HepG2 (cell line): ENCODE data around the gene GGA1. TPM values are rescaled to one million over a fixed set of nuclear protein-coding genes. Genes with fewer than 3 reads are reported as not detected.

ENCODE experiments used
- ARNT ChIP-seq: fragments of 450-650 bp; IDR thresholded peaks from 2 replicates; pipeline ENCODE4 v1.6.1; 2017
- BRF2 ChIP-seq: sonication (generic); formaldehyde crosslinking; IDR thresholded peaks from 2 replicates; pipeline ENCODE4 v1.8.1; 2022; ENCODE audit warnings: mild to moderate bottlenecking, missing genetic modification reagents
- ERF ChIP-seq: IDR thresholded peaks from 2 replicates; pipeline ENCODE4 v1.6.1; 2018; ENCODE audit warnings: missing biosample characterization, missing genetic modification reagents
- GATAD1 ChIP-seq: IDR thresholded peaks from 2 replicates; pipeline ENCODE4 v1.6.1; 2016; ENCODE audit warnings: missing genetic modification reagents, missing compliant biosample characterization
- MAFF ChIP-seq: IDR thresholded peaks from 2 replicates; pipeline ENCODE4 v1.6.1; 2011; ENCODE audit warnings: low read depth, low read length, improper control_type of control experiment
- NFRKB ChIP-seq: fragments of 450-650 bp; IDR thresholded peaks from 2 replicates; pipeline ENCODE4 v1.6.1; 2017
- NPAS2 ChIP-seq: sonication (generic); formaldehyde crosslinking; IDR thresholded peaks from 2 replicates; pipeline ENCODE4 v1.8.0; 2022; ENCODE audit warnings: mild to moderate bottlenecking, missing genetic modification reagents, borderline replicate concordance
- SAP130 ChIP-seq: IDR thresholded peaks from 2 replicates; pipeline ENCODE4 v1.6.1; 2016; ENCODE audit warnings: low read depth
- ZGPAT ChIP-seq: IDR thresholded peaks from 2 replicates; pipeline ENCODE4 v1.6.1; 2016; ENCODE audit warnings: mild to moderate bottlenecking
- ZNF180 ChIP-seq: sonication (generic); formaldehyde crosslinking; IDR thresholded peaks from 2 replicates; pipeline ENCODE4 v1.4.0; 2020; ENCODE audit warnings: low read depth, missing genetic modification reagents, borderline replicate concordance
- ZNF407 ChIP-seq: sonication (generic); formaldehyde crosslinking; IDR thresholded peaks from one replicate; pipeline ENCODE4 v1.5.1; 2020; ENCODE audit warnings: mild to moderate bottlenecking, missing genetic modification reagents; ENCODE audit errors: not compliant biosample characterization
- ZNF552 ChIP-seq: sonication (generic); formaldehyde crosslinking; IDR thresholded peaks from 2 replicates; pipeline ENCODE4 v1.9.0; 2022; ENCODE audit warnings: missing genetic modification reagents, mild to moderate bottlenecking, borderline replicate concordance
- ZNF75D ChIP-seq: sonication (generic); formaldehyde crosslinking; IDR thresholded peaks from 2 replicates; pipeline ENCODE4 v1.8.1; 2023; ENCODE audit warnings: missing genetic modification reagents, mild to moderate bottlenecking, borderline replicate concordance
- ZNF792 ChIP-seq: IDR thresholded peaks from 2 replicates; pipeline ENCODE4 v1.6.1; 2016
- ZUFSP ChIP-seq: sonication (generic); formaldehyde crosslinking; IDR thresholded peaks from 2 replicates; pipeline ENCODE4 v1.9.0; 2021; ENCODE audit warnings: missing genetic modification reagents, mild to moderate bottlenecking, borderline replicate concordance
- polyA plus RNA-seq, 8 experiments: library from polyadenylated mRNA; depleted of rRNA in 3 of 8; stranded (reverse) in 7 of 8; unstranded in 1 of 8; fragments of >200 nt; fragmentation: Illumina TruSeq in 4 of 8; extraction: Trizol in 4 of 8; gene quantifications; 2 replicates each; pipeline versions ENCODE4 v1.2.1 to v1.2.3, GENCODE V29; 2011 to 2016; ENCODE audit warnings: low read depth in 4 of 8, missing spikeins in 1 of 8, mixed read lengths in 1 of 8; ENCODE audit not compliant: insufficient read depth in 1 of 8
- total RNA-seq, 5 experiments: library from RNA; depleted of rRNA; stranded (reverse); fragments of >200 nt; fragmentation: Illumina TruSeq; extraction: Trizol; gene quantifications; 2 replicates each; pipeline ENCODE4 v1.2.3, GENCODE V29; 2016; ENCODE audit warnings: low read depth in 1 of 5

Gene GGA1
- total and polyA plus RNA-seq, 2 of the 13 experiments (the other 11 are each of a cell fraction or from before 2014, with no cell fraction given) = 29.1 to 87.2 TPM

- no peak for TF ChIP-seq ZNF552 (CRISPR knock-in tag)
- TF ChIP-seq GATAD1 (CRISPR knock-in tag) = no peak
- no peak for TF ChIP-seq MAFF
- no peak for TF ChIP-seq NPAS2 (CRISPR knock-in tag)
- TF ChIP-seq ZGPAT (CRISPR knock-in tag) = peak; percentile 17; the same call in 1 of the 2 replicates
- TF ChIP-seq ZNF75D = no peak
- TF ChIP-seq ARNT = no peak
- TF ChIP-seq BRF2 (CRISPR knock-in tag) = no peak
- peak; percentile 66 for TF ChIP-seq SAP130 (CRISPR knock-in tag)
- no peak for TF ChIP-seq NFRKB
- no peak for TF ChIP-seq ZNF792 (CRISPR knock-in tag)
- no peak for TF ChIP-seq ZNF407 (CRISPR knock-in tag)
- TF ChIP-seq ZUFSP (CRISPR knock-in tag) = no peak
- no peak for TF ChIP-seq ZNF180 (CRISPR knock-in tag)
- TF ChIP-seq ERF (CRISPR knock-in tag) = no peak
Measured at GRCh38 chr22:37601540-37602442, 6.8 kb upstream of the GGA1 start (continued).
